ENCODE results near the gene UGT2B10.

DNA sequence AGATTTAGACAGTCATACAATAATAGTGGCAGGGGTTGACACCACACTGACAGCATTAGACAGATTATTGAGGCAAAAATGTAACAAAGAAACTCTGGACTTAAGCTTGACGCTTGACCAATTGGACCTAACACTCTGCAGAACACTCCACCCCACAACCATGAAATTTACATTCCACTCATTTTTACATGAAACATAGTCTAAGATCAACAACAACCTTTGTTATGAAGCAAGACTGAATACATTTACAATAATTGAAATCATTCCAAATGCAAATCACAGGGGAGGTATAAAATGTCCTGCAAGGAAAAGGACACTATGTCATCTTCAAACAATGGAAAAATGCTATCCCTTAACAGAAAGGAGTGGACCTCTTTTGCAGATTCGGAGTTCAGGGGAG, 4.9 kb upstream of the UGT2B10 start:
- TF ChIP-seq CTCF (IDR thresholded peaks at IDR 0.05), result no peak
- no peak for TF ChIP-seq POLR2AphosphoS5 (IDR thresholded peaks at IDR 0.05)

Measured in transverse colon (tissue), 4 donors.